Measurements from ENCODE around the gene CYB561D2.

CYB561D2 gene

DNA sequence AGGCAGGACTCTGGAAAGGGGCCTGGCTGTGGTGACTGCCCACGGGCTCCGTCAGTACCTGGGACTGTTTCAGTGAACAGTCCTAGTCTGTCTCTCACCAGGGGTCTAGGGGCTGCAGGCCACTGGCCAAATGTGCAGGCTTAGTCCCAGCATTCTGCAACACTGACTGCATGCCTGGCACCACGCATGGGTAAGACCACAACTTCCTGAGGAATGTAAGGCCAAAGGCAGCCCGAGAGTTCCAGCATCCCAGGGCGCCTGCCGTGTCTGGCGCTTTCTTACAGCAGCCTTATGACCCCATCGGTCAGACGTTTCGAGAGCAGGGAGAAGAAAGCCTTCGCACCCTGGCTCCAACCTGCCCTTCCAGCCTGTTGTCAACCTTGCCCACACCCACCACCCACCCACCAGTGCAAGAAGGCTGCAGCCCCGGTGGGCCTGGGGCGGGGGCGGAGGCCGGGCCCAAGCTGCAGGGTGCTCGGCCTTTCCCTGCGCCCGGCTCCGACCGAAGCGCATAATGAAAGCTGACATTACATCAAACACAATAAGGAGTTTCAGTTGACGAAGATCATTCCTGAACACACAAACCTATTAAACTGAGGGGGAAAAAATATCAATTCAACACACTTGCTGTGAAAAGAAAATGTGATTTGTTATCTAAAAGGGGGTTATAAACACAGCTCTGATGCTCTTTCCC, 38.2 kb downstream of the CYB561D2 start:
- no peak for DNase-seq (ENCODE audit: low read depth in 1 of 2, low spot score in 1 of 2)

GRCh38 chr3:50389414-50389767, 38.7 kb downstream of the CYB561D2 start:
- no peak for DNase-seq (ENCODE audit: low read depth in 1 of 2, low spot score in 1 of 2)

DNA sequence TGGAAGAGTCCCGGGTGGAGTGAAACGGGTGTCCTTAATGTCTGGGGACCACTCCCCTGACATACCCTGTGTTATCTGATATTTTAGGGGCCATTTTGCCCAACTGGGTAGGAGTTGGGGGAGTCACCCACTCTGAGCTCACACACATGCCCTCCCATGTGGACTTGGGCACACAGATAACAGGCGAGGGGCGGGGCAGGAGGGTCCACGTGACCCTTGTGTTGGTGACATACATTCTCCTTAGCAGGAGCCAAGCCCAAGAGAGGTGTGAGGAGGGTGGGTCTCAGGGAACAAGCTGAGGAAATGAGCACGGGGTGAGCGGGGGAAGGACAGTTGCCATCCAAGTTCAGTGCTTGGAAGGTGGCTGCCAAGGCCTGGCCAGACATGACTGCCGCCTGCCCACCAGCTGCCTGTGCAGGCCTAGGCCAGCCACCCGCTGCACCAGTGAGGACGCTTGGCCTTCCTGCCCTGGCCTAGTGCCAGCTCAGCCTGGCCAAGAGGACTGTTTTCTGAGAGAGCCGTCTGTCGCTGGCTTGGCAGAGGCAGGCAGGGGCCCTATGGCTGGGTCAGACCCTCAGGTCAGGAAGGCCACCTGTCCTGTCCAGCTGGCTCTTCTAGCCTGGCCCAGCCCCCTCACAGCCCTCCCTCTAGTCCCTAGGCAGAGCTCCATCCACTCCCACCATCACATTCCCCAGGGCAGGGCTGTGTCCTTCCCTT, 40.0 kb downstream of the CYB561D2 start:
- no peak for DNase-seq (ENCODE audit: low read depth in 1 of 2, low spot score in 1 of 2)

DNA sequence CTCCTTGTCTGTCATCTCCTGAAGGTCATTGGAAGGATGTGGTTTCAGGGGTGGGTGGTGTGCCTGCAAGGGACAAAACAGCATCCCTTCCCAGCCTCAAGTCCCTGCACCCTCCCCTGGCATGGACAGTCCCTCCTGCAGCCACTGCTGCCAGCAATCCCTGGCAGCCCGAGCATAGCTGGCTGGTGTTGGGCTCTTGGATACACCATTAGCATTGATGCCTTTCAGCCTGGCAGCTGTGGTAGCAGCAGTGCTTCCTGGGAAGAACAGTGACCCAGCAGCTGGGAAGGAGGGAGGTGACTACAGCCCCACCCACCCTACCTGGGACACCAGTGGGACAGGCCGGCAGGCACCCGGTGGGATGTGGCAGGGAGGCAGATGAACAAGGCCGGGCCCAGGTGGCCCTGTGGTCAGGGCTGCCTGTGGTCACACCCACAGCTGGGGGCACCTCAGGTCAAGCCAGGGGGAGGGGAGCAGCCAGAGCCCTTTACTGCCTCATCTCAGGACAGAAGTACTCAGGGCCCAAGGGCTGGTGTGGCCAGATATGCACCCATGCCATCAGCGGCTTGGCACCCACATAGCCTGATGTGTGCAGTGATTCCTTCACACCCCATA, 41.5 kb downstream of the CYB561D2 start:
- no peak for DNase-seq (ENCODE audit: low read depth in 1 of 2, low spot score in 1 of 2)

- DNase-seq (ENCODE audit: low read depth in 1 of 2, low spot score in 1 of 2) = no peak
These were observed 42.4 kb downstream of the CYB561D2 start for GRCh38 chr3:50393061-50393460.

DNA sequence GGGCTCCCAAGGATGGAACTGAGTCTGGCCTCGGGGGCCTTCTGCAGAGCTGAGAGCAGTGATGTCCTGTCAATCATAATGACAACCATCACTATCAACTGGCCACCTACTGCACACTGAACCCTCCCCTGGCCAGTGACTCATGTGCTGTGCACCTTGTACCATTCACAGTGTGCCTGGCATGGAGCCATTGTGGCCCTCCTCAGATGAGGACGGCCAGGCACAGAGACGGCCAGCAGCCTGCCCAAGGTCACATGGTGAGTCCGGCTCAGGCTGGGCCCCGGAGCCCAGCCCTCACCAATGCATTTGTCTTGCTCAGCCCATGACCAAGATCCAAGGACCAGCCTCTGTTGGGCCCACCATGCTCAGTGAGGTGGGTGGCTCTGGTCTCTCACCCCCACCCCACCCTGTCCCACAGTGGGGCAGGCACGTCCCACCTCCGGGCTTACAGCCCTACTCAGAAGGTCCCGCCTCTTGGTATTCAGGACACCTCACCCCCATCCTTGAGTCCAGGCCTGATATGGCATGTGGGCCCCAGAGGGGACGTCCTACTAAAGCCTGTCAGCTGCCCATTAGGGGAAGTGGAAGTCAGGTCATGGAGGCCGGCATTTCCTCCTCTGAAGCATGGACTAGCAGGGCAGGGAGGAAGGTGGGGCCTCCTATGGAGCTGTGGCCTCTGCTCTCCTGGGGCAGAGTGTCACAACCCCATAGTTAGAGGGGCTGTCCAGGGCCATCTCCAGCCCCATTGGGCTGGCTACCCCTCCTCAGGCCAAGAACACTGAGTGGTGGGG, 44.6 kb downstream of the CYB561D2 start:
- DNase-seq (ENCODE audit: low read depth in 1 of 2, low spot score in 1 of 2) = no peak

DNA sequence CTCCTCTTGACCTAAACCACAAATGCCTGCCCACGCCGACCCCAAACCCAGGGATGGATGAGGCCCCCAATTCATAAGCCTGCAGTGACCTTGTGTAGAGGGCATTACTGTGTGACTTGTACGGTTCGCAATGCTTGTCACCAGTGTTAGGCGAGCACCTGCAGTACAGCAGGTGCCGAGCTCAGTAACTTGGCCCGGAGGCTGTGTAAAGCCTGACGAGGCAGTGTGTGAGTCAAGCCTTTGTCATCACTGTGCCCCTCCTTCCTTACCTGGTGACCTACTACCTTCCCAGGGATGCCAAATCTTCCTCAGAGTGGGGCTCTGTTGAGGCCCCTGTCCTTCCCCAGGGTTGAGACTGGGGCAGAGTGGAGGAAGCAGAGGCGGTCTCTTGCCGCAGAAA, 45.8 kb downstream of the CYB561D2 start:
- no peak for DNase-seq (ENCODE audit: low read depth in 1 of 2, low spot score in 1 of 2)

- DNase-seq (ENCODE audit: low read depth in 1 of 2, low spot score in 1 of 2) = no peak
These were observed 51.4 kb downstream of the CYB561D2 start for GRCh38 chr3:50401978-50402595.

Measured in stimulated activated CD4-positive, alpha-beta T cell treated with anti-CD3 and anti-CD28 coated beads, Interleukin-15, amount 100 ng/mL, for 1 hour (primary cell).